Sciatic nerve (tissue), 2 donors: ENCODE data around the gene MT1M. TPM values are rescaled to one million over a fixed set of nuclear protein-coding genes. Genes with fewer than 3 reads are reported as not detected.
"Not testable (repeated sequence)": the region's sequence is repeated elsewhere in the genome, so short reads cannot be mapped to it uniquely, and the experiment has no call there.

Source experiments
- ATAC-seq: fragments of 200-7000 bp; cut with Tn5 transposase; one replicate; pipeline ENCODE4 v1.9.1; 2020; ENCODE audit warnings: mild to moderate bottlenecking, moderate library complexity
- DNase-seq: peaks from one replicate; pipeline ENCODE4 v3.0.0-alpha.2; 2020; ENCODE audit warnings: low spot score
- intact Hi-C: fragments of 100-400 bp; cut with DNase I; formaldehyde crosslinking; loops from one replicate; pipeline ENCODE4 v1.14.2; 2022
- total RNA-seq: library from RNA; stranded (reverse); fragmentation: NEBNext Ultra II Directional; extraction: Animal tissue kit (Norgen Biotek cat#: 25700); gene quantifications from one replicate; pipeline ENCODE4 v1.2.1, GENCODE V29; 2021
- donor health status: DM: no; HTN: no; CAD: no.
- donor health status: DM: no; HTN: no; CAD: no.

The MT1M gene
- total RNA-seq, result 6.7 TPM

- intact Hi-C loops, result no loop called here
- peak; percentile 66 for DNase-seq
- peak; percentile 82 for ATAC-seq
These were observed at the start of gene MT1M for GRCh38 chr16:56632156-56632847. Gene MT1M, plus strand, starts transcription at chr16:56632659. Its CDS starts 73 bp downstream, at chr16:56632732.

- intact Hi-C loops, DNase-seq, ATAC-seq: not testable (repeated sequence)
These were observed 49.5 kb upstream of the MT1M start for GRCh38 chr16:56582911-56583310.

DNA sequence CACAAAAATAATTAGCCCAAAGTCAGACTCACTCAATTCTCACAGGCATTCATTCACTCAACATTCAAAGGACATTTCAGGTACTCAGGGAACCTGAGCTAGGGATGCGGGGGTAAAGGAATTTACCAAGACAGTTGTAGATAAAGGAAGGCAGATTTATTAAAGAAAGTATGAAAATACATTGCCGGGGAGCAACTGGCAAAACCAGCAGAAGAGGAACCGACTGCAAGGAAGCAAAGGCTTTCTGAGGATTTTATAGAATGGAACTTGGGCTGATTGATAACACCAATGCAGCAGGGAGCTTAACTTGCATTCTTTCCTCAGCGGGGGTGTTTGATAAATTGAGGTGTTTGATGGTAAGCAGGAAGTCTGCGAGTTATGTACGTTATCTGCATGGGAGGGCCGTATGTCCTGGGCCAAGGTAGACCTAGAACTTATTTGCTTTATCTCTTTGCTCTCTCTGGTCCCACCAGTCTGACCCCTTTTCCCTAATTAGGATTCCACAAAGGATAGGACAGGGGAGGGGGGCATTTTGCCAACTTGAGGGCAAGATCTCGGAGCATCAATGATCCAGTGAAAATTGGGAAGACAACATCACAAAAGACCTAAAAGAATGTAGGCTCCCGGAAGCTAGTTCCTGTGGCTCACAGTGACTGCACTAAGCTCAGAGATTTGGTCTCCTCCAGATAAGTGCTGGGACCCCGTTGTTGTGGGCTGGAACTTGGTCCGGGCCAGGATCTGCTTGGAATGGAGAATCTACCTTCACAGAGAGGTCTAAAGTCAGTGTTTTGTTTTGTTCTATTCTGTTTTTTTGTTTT lies 48.9 kb upstream of the MT1M start:
- ATAC-seq, result no peak
- intact Hi-C loops, result no loop called here

DNA sequence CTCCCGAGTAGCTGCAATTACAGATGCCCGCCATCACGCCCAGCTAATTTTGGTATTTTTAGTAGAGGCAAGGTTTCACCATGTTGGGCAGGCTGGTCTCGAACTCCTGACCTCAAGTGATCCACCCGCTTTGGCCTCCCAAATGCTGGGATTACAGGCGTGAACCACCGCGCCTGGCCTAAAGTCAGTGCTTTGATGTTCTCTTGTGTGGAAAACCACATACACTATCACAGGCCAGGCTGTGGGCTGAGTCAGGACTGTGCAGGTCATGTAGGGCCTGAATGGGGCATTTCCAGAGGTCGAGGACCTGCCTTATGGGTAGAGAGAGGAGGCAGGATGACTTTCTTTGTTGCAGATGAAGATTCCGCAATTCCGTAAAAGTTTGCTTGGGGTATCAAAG lies 48.2 kb upstream of the MT1M start:
- no peak for ATAC-seq
- intact Hi-C loops, result no loop called here
- no peak for DNase-seq

More for the DNA sequence above, 48.9 kb upstream of the MT1M start:
- DNase-seq, result no peak

GRCh38 chr16:56588781-56589140 lies 43.7 kb upstream of the MT1M start:
- intact Hi-C loops, result no loop called here
- ATAC-seq (no peak), DNase-seq (no peak)

DNA sequence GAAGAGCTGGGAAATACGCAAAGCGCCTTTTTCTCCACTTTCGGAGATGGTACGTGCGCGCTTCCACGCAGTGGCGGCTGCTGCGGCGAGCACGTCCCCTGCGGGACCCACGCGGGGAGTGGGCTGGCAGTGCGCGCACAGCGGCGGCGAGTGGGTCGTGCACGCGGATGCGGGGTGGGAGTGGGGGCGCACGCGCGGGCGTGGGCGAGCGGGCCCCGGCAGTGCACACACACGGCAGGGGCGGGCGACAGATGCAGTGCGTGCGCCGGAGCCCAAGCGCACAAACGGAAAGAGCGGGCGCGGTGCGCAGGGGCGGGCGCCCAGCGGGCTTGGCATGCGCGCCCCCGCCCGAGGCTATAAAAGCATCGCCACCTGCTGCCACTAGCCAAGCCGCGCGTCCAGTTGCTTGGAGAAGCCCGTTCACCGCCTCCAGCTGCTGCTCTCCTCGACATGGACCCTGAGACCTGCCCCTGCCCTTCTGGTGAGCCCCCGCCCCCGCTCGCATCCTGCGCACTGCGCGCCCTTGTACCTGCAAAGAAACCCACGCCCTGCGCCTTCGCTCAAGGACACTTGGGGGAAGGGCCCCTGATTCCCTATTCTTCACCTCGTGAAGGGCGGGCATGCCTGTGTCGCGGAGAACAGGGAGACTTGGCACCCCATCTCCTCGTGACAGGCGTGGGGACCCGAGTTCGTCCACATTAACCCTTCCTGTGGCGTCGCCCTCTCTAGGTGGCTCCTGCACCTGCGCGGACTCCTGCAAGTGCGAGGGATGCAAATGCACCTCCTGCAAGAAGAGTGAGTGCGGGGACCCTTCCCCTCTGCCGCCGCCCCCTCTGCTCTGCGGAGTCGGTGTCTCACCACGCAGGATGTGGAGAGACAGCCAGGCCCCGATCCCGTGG lies 43.1 kb upstream of the MT1M start, which contains the start of gene MT3:
TSS of gene MT3 (plus strand) at position 388 of the 899 bp plus-strand sequence. CDS start at position 451, 63 bp downstream.
- ATAC-seq (peak; percentile 50), DNase-seq (peak; percentile 61)
- intact Hi-C loops, result no loop called here

DNA sequence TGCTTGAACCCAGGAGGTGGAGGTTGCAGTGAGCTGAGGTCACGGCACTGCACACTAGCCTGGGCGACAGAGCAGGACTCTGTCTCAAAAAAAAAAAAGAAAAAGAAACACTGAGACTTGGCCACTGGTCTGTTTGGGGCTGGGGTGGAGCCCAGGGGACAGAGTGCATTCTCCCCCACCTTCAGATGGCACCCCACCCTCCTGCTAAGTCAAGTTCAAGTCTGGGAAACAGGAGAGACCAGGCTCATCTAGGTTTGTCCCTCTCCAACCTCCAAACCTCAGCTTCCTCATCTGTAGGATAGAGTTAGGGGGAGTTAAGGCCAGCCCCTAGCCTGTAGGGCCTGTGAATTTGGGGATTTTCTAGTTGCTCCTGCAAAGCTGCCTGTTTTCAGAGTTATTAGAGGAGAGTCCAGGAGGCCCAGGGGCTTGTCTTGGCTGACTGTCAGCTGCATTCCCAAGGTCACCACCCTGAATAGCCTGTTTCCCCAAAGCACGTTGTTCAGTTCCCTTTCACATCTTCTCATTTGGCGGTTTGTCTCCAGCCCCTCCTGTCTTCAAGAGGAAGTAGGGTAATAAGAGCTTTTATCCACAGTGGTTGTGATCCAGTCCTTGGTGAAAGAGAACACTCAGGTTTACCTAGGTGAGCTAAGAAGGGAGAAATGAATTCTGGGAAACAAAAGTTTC lies 40.9 kb upstream of the MT1M start:
- intact Hi-C loops, result no loop called here
- no peak for ATAC-seq

DNA sequence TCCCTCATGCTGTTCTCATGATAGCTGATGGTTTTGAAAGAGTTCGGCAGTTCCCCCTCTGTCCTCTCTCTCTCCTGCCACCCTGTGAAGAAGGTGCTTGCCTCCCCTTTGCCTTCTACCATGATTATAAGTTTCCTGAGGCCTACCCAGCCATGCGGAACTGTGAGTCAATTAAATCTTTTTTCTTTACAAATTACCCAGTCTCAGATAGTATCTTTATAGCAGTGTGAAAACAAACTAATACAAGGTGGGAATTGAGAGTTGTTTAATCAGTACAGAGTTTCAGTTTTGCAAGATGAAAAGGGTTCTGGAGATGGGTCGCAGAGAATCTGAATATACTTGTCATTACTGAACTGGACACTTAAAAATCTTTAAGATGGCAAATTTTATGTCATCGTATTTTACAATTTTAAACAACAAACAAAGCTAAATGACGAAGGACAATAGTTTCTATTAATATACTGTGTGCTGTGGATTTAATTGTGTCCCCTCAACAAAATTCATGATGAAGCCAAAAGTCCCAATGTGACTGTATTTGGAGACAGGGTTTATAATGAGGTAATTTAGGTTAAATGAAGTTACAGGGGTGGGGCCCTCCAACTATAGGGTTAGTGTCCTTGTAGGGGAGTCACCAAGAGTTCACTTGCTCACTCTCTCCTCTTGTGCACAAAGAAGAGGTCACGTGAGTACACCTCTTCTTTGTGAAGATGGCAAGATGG lies 38.7 kb upstream of the MT1M start:
- ATAC-seq, result no peak
- intact Hi-C loops, result no loop called here
- no peak for DNase-seq

More for the DNA sequence above, 40.9 kb upstream of the MT1M start:
- no peak for DNase-seq

- intact Hi-C loops, result no loop called here
- DNase-seq, result no peak
- no peak for ATAC-seq
These were observed 38.2 kb upstream of the MT1M start for GRCh38 chr16:56594292-56594619.

GRCh38 chr16:56600398-56600999 lies 32.0 kb upstream of the MT1M start:
- intact Hi-C loops, result loop anchor here (10.0 kb wide), 1 partner anchor 86 kb away; no protein-coding TSS in a partner anchor
- peak; percentile 59 for ATAC-seq

GRCh38 chr16:56601325-56601724 lies 31.1 kb upstream of the MT1M start:
- ATAC-seq, result no peak
- intact Hi-C loops, result loop anchor here (10.0 kb wide), 1 partner anchor 87 kb away; no protein-coding TSS in a partner anchor
- no peak for DNase-seq

More at GRCh38 chr16:56600398-56600999, 32.0 kb upstream of the MT1M start:
- no peak for DNase-seq

- intact Hi-C loops, result loop anchor here (10.0 kb wide), 1 partner anchor 89 kb away; no protein-coding TSS in a partner anchor
- DNase-seq (no peak), ATAC-seq (no peak)
These were observed 28.9 kb upstream of the MT1M start for GRCh38 chr16:56603589-56603988.

- intact Hi-C loops, result loop anchor here (10.0 kb wide), 1 partner anchor 90 kb away; no protein-coding TSS in a partner anchor
These were observed 27.5 kb upstream of the MT1M start for GRCh38 chr16:56604966-56605365.

DNA sequence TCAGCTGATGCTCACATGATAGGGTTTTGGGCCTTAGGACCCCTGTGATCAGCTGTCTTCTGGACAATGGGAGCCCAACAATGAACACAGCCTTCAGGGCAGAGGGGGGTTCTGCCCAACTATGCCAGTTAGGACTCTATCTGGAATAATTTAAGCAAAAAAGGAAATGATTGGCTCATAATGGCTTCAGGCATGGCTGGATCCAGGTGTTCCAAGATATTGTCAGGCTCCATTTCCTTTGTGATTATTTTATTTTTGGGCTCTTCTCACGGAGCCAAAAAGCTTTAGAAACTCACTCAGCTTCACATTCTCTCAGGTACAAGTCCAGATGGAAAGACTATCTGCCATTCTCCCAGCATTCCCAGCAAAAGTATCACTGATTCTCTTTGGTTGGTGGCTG lies 27.0 kb upstream of the MT1M start:
- intact Hi-C loops, result loop anchor here (10.0 kb wide), 1 partner anchor 91 kb away; no protein-coding TSS in a partner anchor
- ATAC-seq, result no peak
- DNase-seq, result no peak

More at GRCh38 chr16:56604966-56605365, 27.5 kb upstream of the MT1M start:
- DNase-seq, result no peak
- no peak for ATAC-seq

- intact Hi-C loops, result loop anchor here (10.0 kb wide), 1 partner anchor 91 kb away; no protein-coding TSS in a partner anchor
- DNase-seq (no peak), ATAC-seq (peak; percentile 17)
These were observed 26.4 kb upstream of the MT1M start for GRCh38 chr16:56606071-56606475.

DNA sequence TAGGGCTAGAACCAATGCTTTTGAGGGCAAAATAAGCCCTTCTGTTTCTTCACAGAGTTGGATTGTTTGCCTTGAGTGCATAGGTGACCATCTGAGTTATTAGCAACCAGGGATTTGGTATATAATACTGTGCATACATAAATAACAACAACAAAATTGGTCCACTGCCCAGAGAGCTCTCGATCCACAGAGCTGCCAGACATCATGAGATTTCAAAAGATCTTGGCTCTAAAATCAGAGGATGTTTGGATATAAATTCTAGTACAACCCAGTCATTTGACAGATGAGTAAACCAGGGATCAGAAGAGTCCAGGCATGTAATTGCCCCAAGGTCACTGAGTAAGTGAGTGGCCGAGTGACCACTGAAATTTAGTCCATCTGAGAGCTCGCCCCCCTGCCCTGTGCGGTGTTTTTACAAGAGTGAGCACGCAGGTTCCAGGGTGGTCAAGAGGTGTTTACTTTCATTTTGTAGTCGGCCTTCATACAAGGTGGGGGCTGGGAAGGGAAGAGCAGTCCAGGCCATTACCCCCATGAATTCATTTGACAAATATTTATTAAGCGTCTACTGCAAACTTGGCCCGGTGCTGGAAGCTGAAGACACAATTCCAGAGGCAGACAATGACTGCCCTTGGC lies 25.9 kb upstream of the MT1M start:
- no peak for DNase-seq
- ATAC-seq, result peak; percentile 26
- intact Hi-C loops, result loop anchor here (10.0 kb wide), 1 partner anchor 92 kb away; no protein-coding TSS in a partner anchor
